GM18907 (cell line): ENCODE results near the gene DEDD2.

Experiments used
- ATAC-seq: cut with Tn5 transposase; IDR thresholded peaks from one replicate; pipeline ENCODE4 v1.9.1; 2021; ENCODE audit warnings: mild to moderate bottlenecking, moderate library complexity; ENCODE audit not compliant: unreplicated experiment

Gene DEDD2

GRCh38 chr19:42201489-42202289 is 15.8 kb downstream of the DEDD2 start:
- no peak for ATAC-seq

GRCh38 chr19:42200116-42200715 is 17.3 kb downstream of the DEDD2 start:
- ATAC-seq = no peak

GRCh38 chr19:42199440-42200115 is 17.9 kb downstream of the DEDD2 start:
- ATAC-seq = peak; percentile 53

- ATAC-seq = peak; percentile 48
Observed at GRCh38 chr19:42198676-42199439, 18.6 kb downstream of the DEDD2 start.

GRCh38 chr19:42197375-42197817 is 20.1 kb downstream of the DEDD2 start:
- no peak for ATAC-seq

- no peak for ATAC-seq
Observed at GRCh38 chr19:42196011-42197001, 21.2 kb downstream of the DEDD2 start.

- no peak for ATAC-seq
Observed at GRCh38 chr19:42193706-42194105, 23.8 kb downstream of the DEDD2 start.

GRCh38 chr19:42193294-42193693 is 24.2 kb downstream of the DEDD2 start:
- no peak for ATAC-seq

- no peak for ATAC-seq
Observed at GRCh38 chr19:42191855-42192254, 25.6 kb downstream of the DEDD2 start.

- ATAC-seq = no peak
Observed at GRCh38 chr19:42191330-42191729, 26.1 kb downstream of the DEDD2 start.

- ATAC-seq = no peak
Observed at GRCh38 chr19:42189133-42189532, 28.3 kb downstream of the DEDD2 start.

GRCh38 chr19:42188665-42189064 is 28.8 kb downstream of the DEDD2 start:
- no peak for ATAC-seq

- no peak for ATAC-seq
Observed at GRCh38 chr19:42185277-42185676, 32.2 kb downstream of the DEDD2 start.

- no peak for ATAC-seq
Observed at GRCh38 chr19:42184401-42184861, 33.0 kb downstream of the DEDD2 start.

- ATAC-seq = no peak
Observed at GRCh38 chr19:42178791-42179674, 38.4 kb downstream of the DEDD2 start.

GRCh38 chr19:42177686-42178019 is 39.8 kb downstream of the DEDD2 start:
- ATAC-seq = no peak

GRCh38 chr19:42176990-42177685 is 40.3 kb downstream of the DEDD2 start:
- ATAC-seq = no peak

- ATAC-seq = no peak
Observed at GRCh38 chr19:42176649-42176989, 40.9 kb downstream of the DEDD2 start.
